DOHH2 (cell line): Measurements from ENCODE around the gene DCAF4.

Experiments used
- CTCF ChIP-seq: fragments of 200-600 bp; sonication (generic); IDR thresholded peaks from one replicate; pipeline ENCODE4 v1.5.1; 2014; ENCODE audit warnings: antibody characterized with exemption, mild to moderate bottlenecking, low read depth, low read length; ENCODE audit not compliant: poor library complexity, severe bottlenecking
- EZH2phosphoT487 ChIP-seq: fragments of 200-600 bp; sonication (generic); IDR thresholded peaks from 2 replicates; pipeline ENCODE4 v1.6.1; 2017; ENCODE audit warnings: borderline replicate concordance, mild to moderate bottlenecking, antibody characterized with exemption, low read length, moderate library complexity, mixed read lengths

- TF ChIP-seq CTCF (no peak), EZH2phosphoT487 (no peak)
Measured at GRCh38 chr14:72968316-72968715, 42.1 kb downstream of the DCAF4 start.
